T-cell (primary cell): Measurements from ENCODE around the gene DCUN1D3. TPM values are rescaled to one million over a fixed set of nuclear protein-coding genes. Genes with fewer than 3 reads are reported as not detected.

ENCODE experiments used
- ATAC-seq, 4 experiments: fragments of 200-7000 bp in 3 of 4; fragments of 150-1000 bp in 1 of 4; cut with Tn5 transposase; replicated peaks in 1 of 4; 1 replicate in 3 of 4; 2 replicates in 1 of 4; pipeline ENCODE4 v1.10.0; 2021; ENCODE audit warnings: moderate library complexity in 3 of 4, mild to moderate bottlenecking in 2 of 4, moderate number of reproducible peaks in 1 of 4
- CTCF ChIA-PET, 2 donors: fragments of 300-600 bp; sonication (Branson Sonifier 250); formaldehyde crosslinking; loops; one replicate each; lab custom pipeline; 2022; ENCODE audit warnings: antibody characterized with exemption in 2 of 2; lab: Charles Lee
- POLR2A ChIA-PET, 2 donors: fragments of 300-600 bp; sonication (Branson Sonifier 250); formaldehyde crosslinking; loops; one replicate each; lab custom pipeline; 2022; ENCODE audit warnings: antibody characterized with exemption in 2 of 2; lab: Charles Lee
- DNase-seq, 35 experiments: peaks; one replicate each; pipeline versions ENCODE4 v3.0.0 to v3.0.0-alpha.2; 2013 to 2023
- H3K27ac ChIP-seq: one replicate; pipeline ENCODE4 v1.5.1; 2013; ENCODE audit warnings: low read length
- H3K27me3 ChIP-seq, 2 experiments: replicated peaks in 1 of 2; 1 replicate in 1 of 2; 2 replicates in 1 of 2; pipeline versions ENCODE4 v1.6.1 to v1.7.0; 2013; ENCODE audit warnings: low read length in 1 of 2, mixed read lengths in 1 of 2; ENCODE audit not compliant: control insufficient read depth in 2 of 2, insufficient read depth in 2 of 2; ENCODE audit errors: extremely low read depth in 1 of 2
- H3K36me3 ChIP-seq, 2 donors: 1 replicate in 1 of 2; 2 replicates in 1 of 2; pipeline versions ENCODE4 v1.6.1 to v1.7.0; 2013; ENCODE audit warnings: low read length in 1 of 2; ENCODE audit not compliant: control insufficient read depth in 2 of 2, insufficient read depth in 1 of 2; ENCODE audit errors: extremely low read depth in 1 of 2
- H3K4me1 ChIP-seq, 2 experiments: 1 replicate in 1 of 2; 2 replicates in 1 of 2; pipeline versions ENCODE4 v1.6.1 to v1.7.0; 2013; ENCODE audit warnings: low read length in 2 of 2, mixed read lengths in 1 of 2; ENCODE audit not compliant: insufficient read depth in 2 of 2, control insufficient read depth in 1 of 2; ENCODE audit errors: extremely low read depth in 1 of 2
- H3K4me3 ChIP-seq, 2 donors: 1 replicate in 1 of 2; 2 replicates in 1 of 2; pipeline versions ENCODE4 v1.5.1 to v1.7.0; 2013; ENCODE audit warnings: mild to moderate bottlenecking in 2 of 2, low read length in 1 of 2, moderate library complexity in 1 of 2; ENCODE audit not compliant: control insufficient read depth in 1 of 2; ENCODE audit errors: extremely low read depth in 1 of 2
- H3K9me3 ChIP-seq: 2 replicates; pipeline ENCODE4 v1.7.0; 2013
- H3K27ac Mint-ChIP-seq, 2 donors: one replicate each; pipeline ENCODE4 v1.8.0; 2020 to 2021; ENCODE audit warnings: mild to moderate bottlenecking in 2 of 2, mixed read lengths in 2 of 2
- H3K27me3 Mint-ChIP-seq, 2 donors: one replicate each; pipeline ENCODE4 v1.8.0; 2021 to 2022; ENCODE audit warnings: mixed read lengths in 2 of 2
- H3K36me3 Mint-ChIP-seq: one replicate; pipeline ENCODE4 v1.8.0; 2021; ENCODE audit warnings: mixed read lengths
- H3K4me1 Mint-ChIP-seq, 3 donors: one replicate each; pipeline ENCODE4 v1.8.0; 2020 to 2022; ENCODE audit warnings: mixed read lengths in 3 of 3, mild to moderate bottlenecking in 1 of 3
- H3K4me3 Mint-ChIP-seq, 3 donors: one replicate each; pipeline ENCODE4 v1.8.0; 2020 to 2022; ENCODE audit warnings: mild to moderate bottlenecking in 3 of 3, mixed read lengths in 3 of 3, moderate library complexity in 3 of 3
- H3K9me3 Mint-ChIP-seq, 3 donors: one replicate each; pipeline ENCODE4 v1.8.0; 2020 to 2022; ENCODE audit warnings: mixed read lengths in 3 of 3
- WGBS: methylation state at CpG from one replicate; pipeline ENCODE4 v1.1.5; 2013; ENCODE audit warnings: missing lambda C conversion rate; ENCODE audit not compliant: insufficient coverage; 5-methylcytosine and 5-hydroxymethylcytosine counted together
- total RNA-seq, 35 experiments: library from RNA in 6 of 35; stranded (reverse) in 6 of 35; fragments of 120-200 nt in 1 of 35; gene quantifications; one replicate each; pipeline versions ENCODE4 v1.2.1 to v1.2.4 and lab custom pipeline; 2013 to 2026

Gene DCUN1D3
- total RNA-seq, 5 donors from 2014 or later (not counting 1 experiment from before 2014, with no cell fraction given) = 3.3 to 7.5 (median 5.7) TPM

DNA sequence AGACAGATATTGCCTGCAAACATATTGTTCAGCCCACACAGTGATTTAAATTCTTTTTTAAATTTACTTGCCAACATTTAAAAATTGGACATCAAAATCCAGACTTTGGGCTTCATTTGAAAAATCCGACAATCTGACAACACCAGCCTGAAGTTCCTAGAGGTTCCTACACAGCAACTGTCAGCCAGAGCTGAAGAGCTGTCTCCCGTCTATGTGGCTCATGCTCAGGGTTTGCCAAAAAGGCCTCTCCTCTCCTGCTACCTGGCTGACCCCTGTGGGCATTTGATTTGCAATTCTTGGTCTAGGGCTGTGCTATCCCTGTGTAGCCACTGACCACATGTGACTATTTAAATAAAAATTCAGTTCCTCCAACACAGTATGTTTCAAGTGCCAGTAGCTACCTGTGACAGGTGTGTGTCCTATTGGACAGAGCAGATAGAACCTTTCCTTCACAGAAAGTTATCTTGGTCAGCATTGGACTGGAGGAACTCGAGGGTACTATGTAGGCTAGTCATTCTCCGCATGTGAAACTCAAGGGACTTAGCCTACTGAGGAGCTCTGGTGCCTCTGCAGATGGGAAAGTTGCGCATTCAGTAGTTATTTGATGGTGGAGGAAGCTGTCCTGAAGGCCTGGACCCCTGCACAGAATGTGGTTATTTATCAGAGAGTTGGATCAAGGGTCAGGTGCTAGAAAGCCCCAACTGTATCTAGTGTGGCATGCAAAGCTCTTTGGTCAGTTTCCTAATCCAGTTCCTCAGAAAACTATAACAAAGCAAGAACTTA is 3.1 kb upstream of the DCUN1D3 start:
- DNase-seq = no peak
- Mint-ChIP-seq H3K4me3 (peak overlapping the region in 1 of 3 donors; percentile 21), H3K4me1 (peaks cover 58 to 72% (median 64%) of the 10 kb centered on the region in 3 donors), H3K36me3 (no peaks in the 10 kb centered on the region), H3K27ac (peak overlapping the region; percentile 76 to 82), H3K27me3 (no peaks in the 10 kb centered on the region), H3K9me3 (no peaks in the 10 kb centered on the region)
- Histone ChIP-seq H3K4me3 (no peak overlapping the region), H3K36me3 (no peaks in the 10 kb centered on the region), H3K4me1 (peaks cover 25 to 35% of the 10 kb centered on the region in 2 experiments), H3K9me3 (no peaks in the 10 kb centered on the region), H3K27ac (peak overlapping the region; percentile 55), H3K27me3 (no peaks in the 10 kb centered on the region)
- ChIA-PET POLR2A (no interaction called here), CTCF (interaction anchor here in 1 of 2 donors (0.7 to 1.3 kb wide), 2 partner anchors 11 to 105 kb away, joined by 3 read pairs; no protein-coding TSS in a partner anchor)
- 85% methylated on average over 5 of the region's 5 CpGs for WGBS
- ATAC-seq = no peak

DNA sequence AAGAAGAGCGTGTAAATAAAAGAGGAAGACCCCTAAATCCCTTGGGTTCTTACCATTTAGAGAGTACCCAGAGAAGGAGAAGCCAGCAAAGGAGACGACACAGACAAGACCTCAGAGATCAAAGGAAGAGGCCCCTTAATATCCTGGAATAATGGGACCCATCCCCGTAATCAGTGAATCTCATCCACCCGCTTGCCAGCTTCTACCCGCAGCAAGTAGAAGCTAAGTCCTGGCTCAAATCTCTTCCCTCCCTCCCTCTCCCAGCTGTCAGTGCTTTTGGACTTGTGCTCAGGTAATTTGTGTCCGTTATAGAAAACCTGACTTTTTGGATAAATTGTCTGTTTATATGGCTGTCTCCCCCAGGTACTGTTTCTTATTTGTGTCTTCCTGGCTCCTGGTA is 2.3 kb upstream of the DCUN1D3 start:
- POLR2A ChIA-PET = no interaction called here
- H3K27ac ChIP-seq = no peak overlapping the region
- ATAC-seq = no peak
- Mint-ChIP-seq H3K27ac (peak overlapping the region; percentile 71 to 92), H3K36me3 (peaks cover 4% of the 10 kb centered on the region), H3K4me1 (peaks cover 65 to 76% (median 71%) of the 10 kb centered on the region in 3 donors), H3K9me3 (no peaks in the 10 kb centered on the region), H3K27me3 (no peaks in the 10 kb centered on the region), H3K4me3 (peak overlapping the region; percentile 44 to 96 (median 90))
- no peaks in the 10 kb centered on the region for H3K9me3 ChIP-seq
- no peak overlapping the region for H3K4me3 ChIP-seq
- no peaks in the 10 kb centered on the region for H3K36me3 ChIP-seq
- H3K27me3 ChIP-seq = no peaks in the 10 kb centered on the region
- DNase-seq = no peak
- H3K4me1 ChIP-seq = peaks cover 25 to 35% of the 10 kb centered on the region in 2 experiments
- WGBS = 87% methylated on average over 3 of the region's 6 CpGs
- CTCF ChIA-PET = interaction anchor here in 1 of 2 donors (0.6 to 0.7 kb wide), 2 partner anchors 35 to 104 kb away, joined by 3 read pairs; no protein-coding TSS in a partner anchor

DNA sequence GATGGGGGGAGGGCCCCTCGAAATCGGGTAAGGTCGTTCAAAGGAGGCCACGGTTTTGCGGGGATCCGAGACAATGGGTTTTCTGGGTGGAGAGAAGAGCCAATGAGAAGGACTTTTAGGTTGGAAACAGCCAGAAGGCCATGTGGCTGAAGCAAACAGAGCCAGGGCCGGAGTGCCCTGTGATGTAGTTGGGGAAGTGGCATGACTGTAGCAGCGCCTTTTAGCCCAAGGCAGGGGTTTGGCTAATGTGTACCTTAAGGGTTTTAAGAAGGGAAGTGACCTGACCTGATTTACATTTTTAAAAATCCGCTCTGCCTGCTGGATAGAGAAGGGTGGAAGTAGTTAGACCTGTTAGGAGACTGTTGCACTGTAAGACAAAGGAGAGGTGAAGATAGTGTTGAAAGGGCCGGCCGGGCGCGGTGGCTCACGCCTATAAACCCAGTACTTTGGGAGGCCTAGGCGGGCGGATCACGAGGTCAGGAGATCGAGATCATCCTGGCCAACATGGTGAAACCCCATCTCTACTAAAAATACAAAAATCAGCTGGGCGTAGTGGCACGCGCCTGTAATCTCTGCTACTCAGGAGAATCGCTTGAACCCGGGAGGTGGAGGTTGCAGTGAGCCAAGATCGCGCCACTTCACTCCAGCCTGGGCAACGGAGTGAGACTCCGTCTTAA is 1.4 kb upstream of the DCUN1D3 start:
- peak overlapping the region; percentile 87 to 96 (median 90) for H3K4me3 Mint-ChIP-seq
- H3K27ac ChIP-seq = peak overlapping the region; percentile 95
- DNase-seq (peak in 20 of 35 experiments; percentile 1 to 33 (median 12)), ATAC-seq (no peak)
- no peaks in the 10 kb centered on the region for H3K27me3 ChIP-seq
- H3K36me3 Mint-ChIP-seq = peaks cover 7% of the 10 kb centered on the region
- peak overlapping the region; percentile 90 to 92 for H3K27ac Mint-ChIP-seq
- POLR2A ChIA-PET = no interaction called here
- H3K4me1 ChIP-seq = peaks cover 25 to 35% of the 10 kb centered on the region in 2 experiments
- H3K4me3 ChIP-seq = peak overlapping the region; percentile 81 to 94
- H3K9me3 Mint-ChIP-seq = no peaks in the 10 kb centered on the region
- peaks cover 69 to 77% (median 76%) of the 10 kb centered on the region in 3 donors for H3K4me1 Mint-ChIP-seq
- H3K36me3 ChIP-seq = no peaks in the 10 kb centered on the region
- H3K27me3 Mint-ChIP-seq = no peaks in the 10 kb centered on the region
- no peaks in the 10 kb centered on the region for H3K9me3 ChIP-seq
- CTCF ChIA-PET = no interaction called here
- WGBS = 37% methylated on average over 13 of the region's 27 CpGs

GRCh38 chr16:20901068-20901435 is 894 bp upstream of the DCUN1D3 start:
- Histone ChIP-seq H3K27ac (peak overlapping the region; percentile 95), H3K27me3 (no peaks in the 10 kb centered on the region), H3K36me3 (peaks cover 0 to under 1% of the 10 kb centered on the region in 2 donors), H3K4me1 (peaks cover 25 to 35% of the 10 kb centered on the region in 2 experiments), H3K9me3 (no peaks in the 10 kb centered on the region), H3K4me3 (peak overlapping the region; percentile 81 to 94)
- no peaks in the 10 kb centered on the region for H3K9me3 Mint-ChIP-seq
- 2% methylated on average over 18 of the region's 20 CpGs for WGBS
- ATAC-seq = no peak
- peaks cover 69 to 77% (median 76%) of the 10 kb centered on the region in 3 donors for H3K4me1 Mint-ChIP-seq
- peaks cover 7% of the 10 kb centered on the region for H3K36me3 Mint-ChIP-seq
- peak overlapping the region; percentile 90 to 92 for H3K27ac Mint-ChIP-seq
- H3K27me3 Mint-ChIP-seq = no peaks in the 10 kb centered on the region
- peak in 4 of 35 experiments; percentile 0 to 40 (median 8) for DNase-seq
- ChIA-PET POLR2A (interaction anchor here in 1 of 2 donors (1.6 kb wide), 1 partner anchor 26 kb away, joined by 7 read pairs; no protein-coding TSS in a partner anchor), CTCF (interaction anchor here in 1 of 2 donors (1.2 to 2.7 kb wide), 2 partner anchors 27 to 47 kb away, joined by 3 to 17 read pairs; no protein-coding TSS in a partner anchor)
- H3K4me3 Mint-ChIP-seq = peak overlapping the region; percentile 87 to 96 (median 90)

DNA sequence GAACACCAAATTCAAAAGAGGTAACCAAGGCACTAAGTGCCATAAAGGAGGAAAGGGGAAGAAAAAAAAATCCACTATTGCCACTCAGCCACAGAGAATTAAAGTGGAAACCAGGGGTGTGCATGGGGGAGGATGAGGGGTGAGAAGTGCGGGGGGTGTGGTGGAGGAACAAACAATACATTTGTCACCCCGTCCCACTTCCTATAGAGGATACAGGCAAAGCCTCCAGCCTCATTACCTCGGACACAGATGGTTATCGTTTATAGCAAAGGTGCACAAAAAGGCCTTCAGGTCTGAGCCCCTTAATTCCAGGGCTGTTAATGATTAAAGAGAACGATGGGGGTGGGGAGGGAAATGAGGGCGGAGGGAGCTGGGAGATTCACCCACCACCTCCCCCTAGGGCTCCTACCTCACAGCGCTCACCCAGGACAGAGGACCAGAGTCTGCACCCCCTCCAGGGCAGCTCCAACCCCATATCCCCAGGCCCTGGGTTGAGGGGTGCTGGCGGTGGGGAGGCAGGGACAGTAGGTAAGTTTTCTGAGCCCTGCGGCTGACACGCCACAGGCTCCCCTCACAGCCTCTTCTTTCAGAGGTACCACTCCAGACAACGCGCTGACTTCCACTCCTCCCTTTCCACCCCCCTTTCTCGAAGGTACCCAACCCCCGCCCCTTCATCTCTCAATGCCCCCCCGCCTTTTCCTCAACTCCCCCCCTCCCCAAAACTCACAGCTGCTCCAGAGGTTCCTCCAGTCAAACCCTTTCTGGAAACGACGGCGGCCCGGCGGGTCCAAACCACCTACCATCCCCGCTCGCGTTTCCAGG is 470 bp downstream of the DCUN1D3 start:
- H3K27me3 ChIP-seq = no peaks in the 10 kb centered on the region
- peak overlapping the region; percentile 76 to 94 for H3K4me3 ChIP-seq
- H3K9me3 Mint-ChIP-seq = no peaks in the 10 kb centered on the region
- ChIA-PET POLR2A (interaction anchor here in 1 of 2 donors (1.6 kb wide), 1 partner anchor 25 kb away, joined by 7 read pairs; no protein-coding TSS in a partner anchor), CTCF (interaction anchor here (0.5 to 2.7 kb wide), 8 partner anchors 10 to 277 kb away, joined by 3 to 17 read pairs (median 4); no protein-coding TSS in a partner anchor)
- H3K9me3 ChIP-seq = no peaks in the 10 kb centered on the region
- peak overlapping the region; percentile 43 for H3K27ac ChIP-seq
- H3K4me1 Mint-ChIP-seq = peaks cover 63 to 70% (median 67%) of the 10 kb centered on the region in 3 donors
- ATAC-seq = peak; percentile 19 to 39 (median 29)
- DNase-seq = peak in 2 of 35 experiments; percentile 4 to 14
- H3K27me3 Mint-ChIP-seq = no peaks in the 10 kb centered on the region
- H3K27ac Mint-ChIP-seq = peak overlapping the region; percentile 90 to 92
- WGBS = 0% methylated on average over 8 of the region's 23 CpGs
- peaks cover 0 to 5% of the 10 kb centered on the region in 2 donors for H3K36me3 ChIP-seq
- peak overlapping the region; percentile 87 to 96 (median 90) for H3K4me3 Mint-ChIP-seq
- peaks cover 7% of the 10 kb centered on the region for H3K36me3 Mint-ChIP-seq
- H3K4me1 ChIP-seq = peaks cover 21 to 33% of the 10 kb centered on the region in 2 experiments
